ENCODE measurements around the gene PHACTR2.

Gene PHACTR2

DNA sequence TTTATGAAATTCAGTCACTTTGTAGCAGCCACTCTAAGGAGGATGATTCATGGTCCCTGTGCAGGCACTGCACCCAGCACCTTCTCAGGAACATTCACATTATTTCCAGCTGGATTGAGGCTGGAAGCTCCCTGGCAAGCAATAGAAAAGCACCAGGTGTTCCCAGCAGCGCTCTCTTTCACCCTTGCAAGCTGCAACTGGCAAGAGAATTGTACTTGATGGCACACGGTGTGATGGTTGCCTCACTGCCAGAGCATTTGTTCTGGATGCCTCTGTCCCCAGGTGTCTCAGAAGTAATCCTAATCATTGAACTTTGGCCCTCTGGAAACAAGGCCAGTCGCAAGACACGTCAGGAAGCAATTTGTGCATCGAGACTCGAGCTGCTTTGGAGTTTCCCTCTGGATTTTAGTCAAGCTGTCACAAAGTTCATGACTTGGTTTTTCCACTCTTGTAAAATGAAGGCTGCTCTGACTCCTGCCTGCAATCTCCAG lies 24.9 kb upstream of the PHACTR2 start:
- TF ChIP-seq TEAD4 (IDR thresholded peaks at IDR 0.05), result no peak
- TF ChIP-seq, protein P1, sequence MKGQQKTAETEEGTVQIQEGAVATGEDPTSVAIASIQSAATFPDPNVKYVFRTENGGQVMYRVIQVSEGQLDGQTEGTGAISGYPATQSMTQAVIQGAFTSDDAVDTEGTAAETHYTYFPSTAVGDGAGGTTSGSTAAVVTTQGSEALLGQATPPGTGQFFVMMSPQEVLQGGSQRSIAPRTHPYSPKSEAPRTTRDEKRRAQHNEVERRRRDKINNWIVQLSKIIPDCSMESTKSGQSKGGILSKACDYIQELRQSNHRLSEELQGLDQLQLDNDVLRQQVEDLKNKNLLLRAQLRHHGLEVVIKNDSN (IDR thresholded peaks at IDR 0.05), result no peak
- no peak for TF ChIP-seq EP300 (IDR thresholded peaks at IDR 0.05; ENCODE audit: borderline replicate concordance)
- TF ChIP-seq, protein P2, sequence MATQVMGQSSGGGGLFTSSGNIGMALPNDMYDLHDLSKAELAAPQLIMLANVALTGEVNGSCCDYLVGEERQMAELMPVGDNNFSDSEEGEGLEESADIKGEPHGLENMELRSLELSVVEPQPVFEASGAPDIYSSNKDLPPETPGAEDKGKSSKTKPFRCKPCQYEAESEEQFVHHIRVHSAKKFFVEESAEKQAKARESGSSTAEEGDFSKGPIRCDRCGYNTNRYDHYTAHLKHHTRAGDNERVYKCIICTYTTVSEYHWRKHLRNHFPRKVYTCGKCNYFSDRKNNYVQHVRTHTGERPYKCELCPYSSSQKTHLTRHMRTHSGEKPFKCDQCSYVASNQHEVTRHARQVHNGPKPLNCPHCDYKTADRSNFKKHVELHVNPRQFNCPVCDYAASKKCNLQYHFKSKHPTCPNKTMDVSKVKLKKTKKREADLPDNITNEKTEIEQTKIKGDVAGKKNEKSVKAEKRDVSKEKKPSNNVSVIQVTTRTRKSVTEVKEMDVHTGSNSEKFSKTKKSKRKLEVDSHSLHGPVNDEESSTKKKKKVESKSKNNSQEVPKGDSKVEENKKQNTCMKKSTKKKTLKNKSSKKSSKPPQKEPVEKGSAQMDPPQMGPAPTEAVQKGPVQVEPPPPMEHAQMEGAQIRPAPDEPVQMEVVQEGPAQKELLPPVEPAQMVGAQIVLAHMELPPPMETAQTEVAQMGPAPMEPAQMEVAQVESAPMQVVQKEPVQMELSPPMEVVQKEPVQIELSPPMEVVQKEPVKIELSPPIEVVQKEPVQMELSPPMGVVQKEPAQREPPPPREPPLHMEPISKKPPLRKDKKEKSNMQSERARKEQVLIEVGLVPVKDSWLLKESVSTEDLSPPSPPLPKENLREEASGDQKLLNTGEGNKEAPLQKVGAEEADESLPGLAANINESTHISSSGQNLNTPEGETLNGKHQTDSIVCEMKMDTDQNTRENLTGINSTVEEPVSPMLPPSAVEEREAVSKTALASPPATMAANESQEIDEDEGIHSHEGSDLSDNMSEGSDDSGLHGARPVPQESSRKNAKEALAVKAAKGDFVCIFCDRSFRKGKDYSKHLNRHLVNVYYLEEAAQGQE (IDR thresholded peaks at IDR 0.05; ENCODE audit: low read depth), result no peak
- TF ChIP-seq NFIC (IDR thresholded peaks at IDR 0.05), result no peak
- no peak for TF ChIP-seq TCF12 (IDR thresholded peaks at IDR 0.05; ENCODE audit: low read depth)
- TF ChIP-seq, protein P3, sequence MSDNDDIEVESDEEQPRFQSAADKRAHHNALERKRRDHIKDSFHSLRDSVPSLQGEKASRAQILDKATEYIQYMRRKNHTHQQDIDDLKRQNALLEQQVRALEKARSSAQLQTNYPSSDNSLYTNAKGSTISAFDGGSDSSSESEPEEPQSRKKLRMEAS (IDR thresholded peaks at IDR 0.05), result no peak
- TF ChIP-seq TAF1 (IDR thresholded peaks at IDR 0.05; ENCODE audit: low read depth), result no peak
- TF ChIP-seq RAD21 (IDR thresholded peaks at IDR 0.05; ENCODE audit: low read depth), result no peak
- no peak for TF ChIP-seq EGR1 (IDR thresholded peaks at IDR 0.05)
- TF ChIP-seq CEBPB (IDR thresholded peaks at IDR 0.05), result no peak
- no peak for TF ChIP-seq ZBTB7A (IDR thresholded peaks at IDR 0.05; ENCODE audit: low read depth)
- no peak for TF ChIP-seq CREB1 (IDR thresholded peaks at IDR 0.05; ENCODE audit: low read depth)
- no peak for TF ChIP-seq YY1 (IDR thresholded peaks at IDR 0.05; ENCODE audit: low read depth)
- no peak for TF ChIP-seq FOXM1 (IDR thresholded peaks at IDR 0.05; ENCODE audit: borderline replicate concordance, low read depth)

DNA sequence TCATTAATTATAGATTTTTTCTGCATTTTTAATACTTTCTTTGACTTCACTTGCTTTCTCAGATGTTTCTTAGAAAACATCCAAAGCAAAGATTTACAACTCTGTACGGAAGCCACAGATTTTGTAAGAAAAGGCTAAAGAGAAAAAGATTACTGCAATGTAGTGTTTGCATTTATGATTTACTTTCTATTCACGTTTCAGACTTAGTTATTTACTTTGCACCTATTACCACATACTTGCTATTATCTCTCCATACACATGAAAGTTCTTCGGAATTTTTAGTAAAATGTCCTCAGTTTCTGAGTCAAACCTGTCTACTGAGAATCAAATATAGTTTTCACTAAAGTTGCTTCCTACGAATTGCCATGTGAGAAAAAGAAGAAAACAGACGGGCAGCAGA lies 22.2 kb upstream of the PHACTR2 start:
- TF ChIP-seq ZBTB7A (IDR thresholded peaks at IDR 0.05; ENCODE audit: low read depth), result no peak
- TF ChIP-seq, protein P2 (IDR thresholded peaks at IDR 0.05; ENCODE audit: low read depth), result no peak
- TF ChIP-seq CREB1 (IDR thresholded peaks at IDR 0.05; ENCODE audit: low read depth), result no peak
- TF ChIP-seq CEBPB (IDR thresholded peaks at IDR 0.05), result no peak
- TF ChIP-seq NFIC (IDR thresholded peaks at IDR 0.05), result no peak

DNA sequence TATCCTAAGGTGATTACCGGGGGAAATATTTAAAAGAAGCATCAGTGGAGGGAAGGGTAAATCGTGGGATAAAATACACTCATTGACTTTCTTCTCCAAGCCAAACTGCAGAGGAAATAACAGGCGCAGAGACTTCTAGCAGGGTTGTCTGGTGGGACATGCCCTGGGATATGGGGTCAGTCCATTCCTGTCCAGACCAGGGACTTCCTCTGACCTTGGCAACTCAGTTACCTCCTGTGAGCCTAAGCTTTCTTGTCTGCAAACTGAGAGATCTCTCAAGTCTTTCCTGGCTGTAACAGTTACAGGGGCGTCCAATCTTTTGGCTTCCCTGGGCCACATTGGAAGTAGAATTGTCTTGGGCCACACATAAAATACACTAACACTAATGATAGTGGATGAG lies 21.7 kb upstream of the PHACTR2 start:
- TF ChIP-seq YY1 (IDR thresholded peaks at IDR 0.05; ENCODE audit: low read depth) (no peak), CREB1 (IDR thresholded peaks at IDR 0.05; ENCODE audit: low read depth) (no peak), RAD21 (IDR thresholded peaks at IDR 0.05; ENCODE audit: low read depth) (no peak), FOXM1 (IDR thresholded peaks at IDR 0.05; ENCODE audit: borderline replicate concordance, low read depth) (no peak), TEAD4 (IDR thresholded peaks at IDR 0.05) (no peak), TCF12 (IDR thresholded peaks at IDR 0.05; ENCODE audit: low read depth) (no peak), NFIC (IDR thresholded peaks at IDR 0.05) (no peak), EP300 (IDR thresholded peaks at IDR 0.05; ENCODE audit: borderline replicate concordance) (no peak), TAF1 (IDR thresholded peaks at IDR 0.05; ENCODE audit: low read depth) (no peak), CEBPB (IDR thresholded peaks at IDR 0.05) (no peak)
- TF ChIP-seq, protein P1 (IDR thresholded peaks at IDR 0.05), result no peak
- TF ChIP-seq, protein P2 (IDR thresholded peaks at IDR 0.05; ENCODE audit: low read depth), result no peak
- TF ChIP-seq, protein P3 (IDR thresholded peaks at IDR 0.05), result no peak

DNA sequence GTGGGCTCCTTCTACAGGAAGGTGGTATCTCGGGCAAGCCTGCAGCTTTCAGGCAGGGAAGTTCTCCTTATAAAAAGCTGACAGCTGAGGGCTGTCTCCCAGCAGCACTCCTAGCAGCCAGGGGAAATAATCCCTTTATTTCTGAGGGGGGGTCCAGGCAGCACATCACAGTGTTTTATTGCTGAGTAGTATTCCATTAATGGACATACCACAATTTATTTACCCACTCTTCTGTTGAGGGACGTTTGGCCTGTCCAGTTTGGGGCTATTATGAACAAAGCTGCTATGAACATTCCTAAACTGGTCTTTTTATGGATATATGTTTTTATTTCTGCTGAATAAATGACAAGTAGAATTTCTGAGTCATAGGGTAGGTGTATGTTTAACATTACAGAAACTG lies 20.0 kb upstream of the PHACTR2 start:
- no peak for TF ChIP-seq YY1 (IDR thresholded peaks at IDR 0.05; ENCODE audit: low read depth)
- no peak for TF ChIP-seq ZBTB7A (IDR thresholded peaks at IDR 0.05; ENCODE audit: low read depth)
- no peak for TF ChIP-seq CREB1 (IDR thresholded peaks at IDR 0.05; ENCODE audit: low read depth)
- no peak for TF ChIP-seq NFIC (IDR thresholded peaks at IDR 0.05)
- TF ChIP-seq, protein P2 (IDR thresholded peaks at IDR 0.05; ENCODE audit: low read depth), result no peak
- TF ChIP-seq, protein P3 (IDR thresholded peaks at IDR 0.05), result no peak
- TF ChIP-seq RAD21 (IDR thresholded peaks at IDR 0.05; ENCODE audit: low read depth), result no peak

Data from Ishikawa (cell line).